HEK293 (cell line): ENCODE data around the gene ALPG.
A peak's percentile ranks its signal among the peaks of the same experiment; 100 is the strongest.
"Not testable (repeated sequence)": the region's sequence is repeated elsewhere in the genome, so short reads cannot be mapped to it uniquely, and the experiment has no call there.

Experiments
- CTCF ChIA-PET: fragments of 350-600 bp; formaldehyde crosslinking; extraction: SDS; loops from one replicate; lab custom pipeline; 2021; ENCODE audit warnings: antibody characterized with exemption; lab: Yijun Ruan, JAX
- POLR2A ChIA-PET: fragments of 300-600 bp; formaldehyde crosslinking; extraction: SDS; loops from one replicate; lab custom pipeline; 2020; ENCODE audit warnings: antibody characterized with exemption, inconsistent platforms; lab: Yijun Ruan, JAX
- H3K27ac ChIP-seq: fragments of 200-500 bp; sonication (Bioruptor generic); 2 replicates; pipeline ENCODE4 v1.5.1; 2014; ENCODE audit warnings: low read depth, low read length, control low read depth, inconsistent platforms; ENCODE audit errors: extremely low read depth
- H3K36me3 ChIP-seq, 2 experiments: fragments of 200-500 bp in 1 of 2; sonication (Bioruptor generic) in 1 of 2; 1 replicate in 1 of 2; 2 replicates in 1 of 2; pipeline ENCODE4 v1.5.1; 2014 to 2017; ENCODE audit warnings: inconsistent platforms in 2 of 2, low read length in 2 of 2; ENCODE audit not compliant: control insufficient read depth in 2 of 2, insufficient read depth in 1 of 2
- H3K4me1 ChIP-seq: fragments of 200-500 bp; sonication (Bioruptor generic); 2 replicates; pipeline ENCODE4 v1.5.1; 2014; ENCODE audit warnings: mild to moderate bottlenecking, low read length, inconsistent platforms; ENCODE audit not compliant: control insufficient read depth, insufficient read depth
- H3K4me3 ChIP-seq: 2 replicates; pipeline ENCODE4 v1.5.1; 2011; ENCODE audit warnings: low read depth, mild to moderate bottlenecking, control low read depth, low read length, moderate library complexity
- H3K9me3 ChIP-seq: fragments of 200-500 bp; sonication (Bioruptor generic); 2 replicates; pipeline ENCODE4 v1.5.1; 2014; ENCODE audit warnings: low read depth, low read length, inconsistent platforms; ENCODE audit not compliant: control insufficient read depth, insufficient read depth
- GLIS1 ChIP-seq: fragments of 450-650 bp; formaldehyde crosslinking; IDR thresholded peaks from 2 replicates; pipeline ENCODE4 v1.5.1; 2016; ENCODE audit warnings: missing biosample characterization, missing genetic modification characterization
- KLF8 ChIP-seq: fragments of 450-650 bp; formaldehyde crosslinking; IDR thresholded peaks from 2 replicates; pipeline ENCODE4 v1.5.1; 2016; ENCODE audit warnings: missing biosample characterization, missing genetic modification characterization
- KLF9 ChIP-seq: fragments of 450-650 bp; formaldehyde crosslinking; IDR thresholded peaks from 2 replicates; pipeline ENCODE4 v1.5.1; 2016; ENCODE audit warnings: missing biosample characterization, missing genetic modification characterization, low read depth
- OSR2 ChIP-seq: fragments of 450-650 bp; formaldehyde crosslinking; IDR thresholded peaks from 2 replicates; pipeline ENCODE4 v1.5.1; 2016; ENCODE audit warnings: missing biosample characterization, missing genetic modification characterization
- SCRT1 ChIP-seq: fragments of 450-650 bp; formaldehyde crosslinking; IDR thresholded peaks from 2 replicates; pipeline ENCODE4 v1.5.1; 2016; ENCODE audit warnings: missing biosample characterization, missing genetic modification characterization, borderline replicate concordance
- SP3 ChIP-seq: fragments of 450-650 bp; formaldehyde crosslinking; IDR thresholded peaks from 2 replicates; pipeline ENCODE4 v1.5.1; 2016; ENCODE audit warnings: missing biosample characterization, missing genetic modification characterization
- ZFHX2 ChIP-seq: fragments of 450-650 bp; formaldehyde crosslinking; conservative IDR thresholded peaks from 2 replicates; pipeline ENCODE4 v1.5.1; 2016; ENCODE audit warnings: missing biosample characterization, missing genetic modification characterization
- ZNF138 ChIP-seq: fragments of 450-650 bp; formaldehyde crosslinking; IDR thresholded peaks from 2 replicates; pipeline ENCODE4 v1.5.1; 2016; ENCODE audit warnings: missing biosample characterization, missing genetic modification characterization, borderline replicate concordance
- ZNF280D ChIP-seq: fragments of 450-650 bp; formaldehyde crosslinking; IDR thresholded peaks from 2 replicates; pipeline ENCODE4 v1.5.1; 2016; ENCODE audit warnings: missing biosample characterization, missing genetic modification characterization
- ZNF292 ChIP-seq: fragments of 450-650 bp; formaldehyde crosslinking; IDR thresholded peaks from 2 replicates; pipeline ENCODE4 v1.5.1; 2016; ENCODE audit warnings: low read depth, missing biosample characterization, missing genetic modification characterization, borderline replicate concordance
- ZNF391 ChIP-seq: fragments of 450-650 bp; formaldehyde crosslinking; IDR thresholded peaks from 2 replicates; pipeline ENCODE4 v1.5.1; 2016; ENCODE audit warnings: low read depth, missing biosample characterization, missing genetic modification characterization, borderline replicate concordance
- ZNF416 ChIP-seq: fragments of 450-650 bp; formaldehyde crosslinking; IDR thresholded peaks from 2 replicates; pipeline ENCODE4 v1.5.1; 2016; ENCODE audit warnings: missing biosample characterization, missing genetic modification characterization
- ZNF488 ChIP-seq: fragments of 450-650 bp; formaldehyde crosslinking; IDR thresholded peaks from 2 replicates; pipeline ENCODE4 v1.5.1; 2016; ENCODE audit warnings: missing biosample characterization, missing genetic modification characterization
- ZNF548 ChIP-seq: fragments of 450-650 bp; formaldehyde crosslinking; IDR thresholded peaks from 2 replicates; pipeline ENCODE4 v1.5.1; 2016; ENCODE audit warnings: missing biosample characterization, missing genetic modification characterization
- ZNF660 ChIP-seq: fragments of 450-650 bp; IDR thresholded peaks from 2 replicates; pipeline ENCODE4 v1.5.1; 2018; ENCODE audit warnings: missing biosample characterization, mild to moderate bottlenecking, missing genetic modification characterization
- ZNF830 ChIP-seq: fragments of 450-650 bp; IDR thresholded peaks from 2 replicates; pipeline ENCODE4 v1.5.0; 2018; ENCODE audit warnings: missing biosample characterization, missing genetic modification characterization, low read depth, mild to moderate bottlenecking, moderate library complexity

Gene ALPG

GRCh38 chr2:232390661-232391060 is 16.0 kb upstream of the ALPG start (continued):
- TF ChIP-seq ZNF660 (no peak), ZNF488 (tag by site-specific recombination) (no peak), ZNF391 (no peak), ZNF292 (tag by site-specific recombination) (no peak), ZFHX2 (tag by site-specific recombination) (no peak)

GRCh38 chr2:232393556-232393955 is 13.1 kb upstream of the ALPG start:
- H3K9me3 ChIP-seq: no peaks in the 10 kb centered on the region
- no peak for TF ChIP-seq OSR2 (tag by site-specific recombination)
- no peak for TF ChIP-seq ZNF830
- TF ChIP-seq ZNF416: no peak
- TF ChIP-seq ZNF138 (tag by site-specific recombination): no peak
- no peak for TF ChIP-seq SCRT1 (tag by site-specific recombination)
- TF ChIP-seq, all 188 proteins: peak for 0
- ChIA-PET CTCF (interaction anchor here (0.6 to 1.0 kb wide), 2 partner anchors 47 to 593 kb away, joined by 3 to 7 read pairs; no protein-coding TSS in a partner anchor), POLR2A (no interaction called here)
- Histone ChIP-seq H3K4me3 (no peak overlapping the region), H3K4me1 (no peaks in the 10 kb centered on the region), H3K36me3 (no peaks in the 10 kb centered on the region), H3K27ac (no peak overlapping the region)

GRCh38 chr2:232394431-232394830 is 12.2 kb upstream of the ALPG start:
- H3K9me3 ChIP-seq, POLR2A ChIA-PET, H3K27ac ChIP-seq, H3K4me1 ChIP-seq, H3K36me3 ChIP-seq, H3K4me3 ChIP-seq: not testable (repeated sequence)
- CTCF ChIA-PET: interaction anchor here (0.6 to 1.0 kb wide), 2 partner anchors 46 to 594 kb away, joined by 3 to 7 read pairs; no protein-coding TSS in a partner anchor

GRCh38 chr2:232395586-232395985 is 11.1 kb upstream of the ALPG start:
- Histone ChIP-seq H3K27ac (no peak overlapping the region; the same call in 1 of the 2 replicates), H3K36me3 (no peaks in the 10 kb centered on the region), H3K4me1 (no peaks in the 10 kb centered on the region)
- POLR2A ChIA-PET: no interaction called here
- no peak for TF ChIP-seq KLF9 (tag by site-specific recombination)
- TF ChIP-seq KLF8: no peak
- TF ChIP-seq ZNF280D: no peak
- no peak for TF ChIP-seq ZNF548
- TF ChIP-seq, all 188 proteins: peak for 0
- Histone ChIP-seq H3K9me3 (no peaks in the 10 kb centered on the region), H3K4me3 (no peak overlapping the region)
- CTCF ChIA-PET: interaction anchor here (0.6 kb wide), 1 partner anchor 18 kb away, joined by 3 read pairs; no protein-coding TSS in a partner anchor

GRCh38 chr2:232396683-232397082 is 10.0 kb upstream of the ALPG start:
- ChIA-PET POLR2A (no interaction called here), CTCF (interaction anchor here (0.6 to 0.8 kb wide), 4 partner anchors 63 to 538 kb away, joined by 3 read pairs; no protein-coding TSS in a partner anchor)
- Histone ChIP-seq H3K36me3 (no peaks in the 10 kb centered on the region), H3K9me3 (no peaks in the 10 kb centered on the region), H3K4me3 (no peak overlapping the region), H3K4me1 (no peaks in the 10 kb centered on the region), H3K27ac (no peak overlapping the region)
- TF ChIP-seq SP3 (tag by site-specific recombination): no peak
- TF ChIP-seq GLIS1 (tag by site-specific recombination): peak; percentile 62
